Peyer's patch (tissue), 4 donors: ENCODE data around the gene PIP5K1A.
A peak's percentile ranks its signal among the peaks of the same experiment; 100 is the strongest.

Experiments used
- CTCF ChIP-seq, 6 experiments: fragments of 450-650 bp in 4 of 6; fragments of 200-600 bp in 2 of 6; sonication (generic) in 1 of 6; IDR thresholded peaks; one replicate each; pipeline ENCODE4 v1.5.1; 2017 to 2019; ENCODE audit warnings: antibody characterized with exemption in 6 of 6, mild to moderate bottlenecking in 3 of 6, moderate library complexity in 1 of 6
- POLR2A ChIP-seq, 2 donors: fragments of 450-650 bp; IDR thresholded peaks; one replicate each; pipeline ENCODE4 v1.5.1; 2017; ENCODE audit warnings: antibody characterized with exemption in 2 of 2, mild to moderate bottlenecking in 2 of 2, moderate library complexity in 2 of 2

- TF ChIP-seq POLR2A (IDR thresholded peaks at IDR 0.05) = peak; percentile 9 to 50
- peak in 4 of 6 experiments; percentile 33 to 54 (median 38) for TF ChIP-seq CTCF (IDR thresholded peaks at IDR 0.05)
These were observed 32.4 kb upstream of the PIP5K1A start, which contains the start of the genes LYSMD1 and SCNM1 for GRCh38 chr1:151165738-151166504.
